ENCODE measurements around the gene PSME2.

PSME2 gene, protein sequence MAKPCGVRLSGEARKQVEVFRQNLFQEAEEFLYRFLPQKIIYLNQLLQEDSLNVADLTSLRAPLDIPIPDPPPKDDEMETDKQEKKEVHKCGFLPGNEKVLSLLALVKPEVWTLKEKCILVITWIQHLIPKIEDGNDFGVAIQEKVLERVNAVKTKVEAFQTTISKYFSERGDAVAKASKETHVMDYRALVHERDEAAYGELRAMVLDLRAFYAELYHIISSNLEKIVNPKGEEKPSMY

DNA sequence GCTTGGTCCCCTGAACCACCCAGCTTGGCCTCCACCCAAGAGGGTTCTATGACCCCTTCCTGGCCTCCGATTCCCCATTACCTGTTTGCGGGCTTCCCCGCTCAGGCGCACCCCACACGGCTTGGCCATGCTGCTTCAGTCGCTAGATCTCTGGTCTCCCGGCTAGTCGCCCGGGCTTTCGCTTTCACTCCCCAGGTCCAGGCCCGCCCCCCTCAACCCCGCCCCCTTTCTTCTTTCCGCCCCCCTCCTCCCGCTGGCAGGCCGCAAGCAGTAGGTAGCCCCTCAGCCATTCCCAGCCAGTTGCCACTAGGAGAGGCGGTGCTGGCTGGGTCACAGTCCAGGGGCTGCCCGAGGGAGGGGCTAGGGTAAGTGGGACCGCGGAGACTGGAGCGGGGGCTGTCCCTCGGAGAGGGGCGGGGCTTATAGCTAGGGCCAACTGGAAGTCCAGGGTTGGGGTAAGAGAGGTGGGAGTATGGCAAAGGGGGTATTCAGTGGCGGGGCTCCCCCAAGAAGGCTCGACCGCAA, at the start of gene PSME2:
Gene PSME2 (minus strand): TSS at position 158 of the 525 bp plus-strand sequence. CDS start 29 bp downstream, at position 129.
- peak; percentile 98 for DNase-seq (ENCODE audit: low spot score)

DNA sequence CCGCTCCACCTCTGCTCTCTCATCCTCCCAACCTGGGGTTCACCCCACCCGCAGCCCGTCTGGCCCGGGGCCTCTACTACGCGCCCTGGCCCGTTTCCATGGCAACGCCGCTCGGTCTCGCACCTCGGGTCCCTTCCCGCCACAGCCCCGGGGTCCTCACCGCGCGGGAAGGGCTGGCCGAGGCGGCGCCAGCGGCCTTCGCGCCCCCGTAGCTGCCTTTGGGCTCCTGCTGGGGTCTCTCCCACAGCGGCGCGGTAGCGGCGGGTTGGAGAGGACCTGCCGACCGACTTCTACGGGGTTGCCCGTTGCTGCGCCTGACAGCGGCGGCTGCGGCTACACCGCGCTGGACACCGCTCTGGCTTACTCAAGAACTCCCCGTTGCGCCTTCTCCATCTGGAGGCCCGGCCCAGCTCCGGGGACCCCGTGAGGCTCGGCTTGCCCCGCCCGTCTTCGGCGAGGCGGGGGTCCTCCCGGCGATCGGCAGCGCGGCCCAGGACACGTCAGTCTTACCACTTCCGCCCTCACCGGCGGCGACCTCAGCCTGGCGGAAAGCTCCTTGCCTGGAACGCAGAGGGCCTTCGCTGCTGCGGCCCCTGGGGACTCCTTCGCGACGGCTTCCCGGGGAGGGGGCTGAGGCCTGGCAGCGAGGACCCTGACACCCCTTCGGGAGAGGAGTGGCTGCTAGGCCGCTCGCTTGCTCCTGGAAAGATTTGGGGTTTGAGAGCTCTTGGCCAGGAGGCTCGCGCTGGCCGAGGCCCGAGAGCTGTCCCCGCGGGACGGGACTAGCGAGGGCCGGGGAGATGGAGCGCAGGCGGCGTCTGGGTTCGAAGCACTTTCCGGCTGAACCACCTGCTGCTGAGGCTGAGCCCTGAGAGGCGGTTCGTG, 49.0 kb upstream of the PSME2 start, which contains the start of gene TM9SF1:
Gene TM9SF1 (minus strand): TSS at position 256 of the 885 bp plus-strand sequence. CDS start 422 bp downstream, outside the sequence.
- peak; percentile 90 for DNase-seq (ENCODE audit: low spot score)

DNA sequence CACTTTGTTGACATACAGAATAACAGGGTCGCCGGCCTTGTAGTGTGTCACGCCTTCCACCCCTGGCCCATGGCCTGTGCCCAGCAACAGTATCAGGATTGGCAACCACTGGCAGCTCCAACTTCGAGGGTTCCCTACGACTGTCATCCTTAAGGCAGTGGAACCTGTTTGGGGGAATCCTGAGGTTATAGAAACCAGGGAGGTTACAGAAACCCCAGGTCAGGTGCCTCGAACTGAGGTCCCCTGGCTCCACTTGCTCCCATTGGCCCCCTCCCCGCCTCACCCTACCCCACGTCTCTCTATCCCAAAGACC, 48.4 kb upstream of the PSME2 start:
- DNase-seq (ENCODE audit: low spot score), result no peak

DNA sequence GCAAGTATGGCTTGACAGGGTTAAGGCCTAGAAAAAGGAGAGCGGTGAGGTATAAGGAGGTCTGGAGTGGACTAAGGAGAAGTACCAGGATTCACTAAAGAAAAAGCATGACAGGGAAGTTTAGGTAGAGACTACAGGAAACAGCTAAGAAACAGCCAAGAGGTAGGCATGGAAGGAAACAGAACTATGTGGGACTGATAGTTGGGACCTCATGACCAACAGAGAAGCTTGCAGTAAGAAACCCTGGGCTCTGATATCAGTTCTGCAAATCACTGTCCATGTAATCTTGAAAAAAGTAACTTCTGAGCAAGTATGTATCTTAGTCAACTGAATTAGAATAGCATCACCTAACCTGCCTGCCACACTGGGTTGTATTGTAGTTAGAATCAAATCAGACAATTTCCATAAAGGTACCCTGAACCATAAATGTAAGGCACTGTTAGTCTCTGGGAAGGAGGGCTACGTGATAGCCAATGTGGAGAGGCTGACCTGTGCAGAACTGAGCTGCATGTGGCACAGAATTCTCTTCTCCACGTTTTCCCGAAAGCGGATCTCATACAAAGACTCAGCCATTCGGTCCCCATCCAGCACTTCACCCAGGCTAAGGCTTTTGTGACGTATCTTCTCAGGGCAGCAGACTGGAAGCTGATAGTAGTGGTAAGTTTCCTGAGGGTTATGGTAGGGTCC, 47.9 kb upstream of the PSME2 start:
- no peak for DNase-seq (ENCODE audit: low spot score)

DNA sequence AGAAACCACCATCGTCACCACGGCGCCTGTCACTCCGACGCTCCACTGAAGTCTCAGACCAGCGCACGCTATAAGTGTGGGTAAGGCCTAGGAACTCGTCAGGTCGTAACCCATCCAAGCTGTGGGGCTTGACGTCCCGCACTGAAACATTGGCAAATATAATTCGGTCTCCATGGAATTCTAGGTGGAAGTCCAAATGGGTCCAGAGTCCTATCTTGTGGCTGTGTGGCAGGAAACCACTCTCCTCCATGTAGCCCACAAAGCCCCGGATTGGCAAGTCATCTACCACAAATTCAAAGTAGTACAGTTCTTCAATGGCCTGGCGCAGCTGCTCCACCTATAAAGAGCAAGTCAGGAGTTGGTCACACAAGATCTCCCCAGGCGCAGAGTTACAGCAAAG, 46.5 kb upstream of the PSME2 start:
- DNase-seq (ENCODE audit: low spot score), result no peak

DNA sequence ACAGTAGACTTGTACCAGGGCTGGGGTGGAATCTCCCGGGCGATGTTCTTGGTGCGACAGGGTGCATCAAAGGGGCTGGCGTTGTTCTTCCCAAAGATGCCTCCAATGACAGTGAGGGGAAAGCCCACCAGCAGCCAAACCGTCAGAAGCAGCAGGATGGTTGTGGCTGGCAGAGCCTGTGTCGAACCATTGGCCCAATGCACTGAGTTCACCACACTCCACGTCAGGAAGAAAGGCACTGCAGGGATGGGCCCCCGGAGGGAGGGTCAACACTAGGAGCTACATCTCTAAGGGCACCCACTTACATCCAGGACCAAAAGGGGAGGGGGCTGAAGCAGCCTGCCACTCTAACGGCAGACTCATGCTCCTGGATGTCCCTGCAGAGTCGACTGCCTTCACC, 44.0 kb upstream of the PSME2 start:
- DNase-seq (ENCODE audit: low spot score), result no peak

DNA sequence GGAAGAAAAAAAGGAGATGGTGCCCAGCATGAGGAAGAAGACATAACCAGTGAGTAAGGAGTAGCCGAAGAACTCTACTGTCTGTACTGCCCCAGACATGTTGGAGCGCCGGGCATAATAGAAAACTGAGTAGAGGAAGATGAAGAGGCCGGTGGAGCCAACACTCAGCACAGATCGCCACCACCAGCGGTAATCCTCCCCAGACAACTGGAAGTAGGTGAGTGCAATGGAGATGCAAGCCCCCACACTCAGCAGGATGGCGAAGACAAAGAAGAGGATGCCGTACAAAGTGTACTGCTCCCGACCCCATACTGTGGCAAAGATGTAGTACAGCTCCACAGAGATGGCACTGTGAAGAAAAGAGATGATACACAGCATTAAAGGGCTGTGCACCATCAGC, 43.0 kb upstream of the PSME2 start:
- DNase-seq (ENCODE audit: low spot score), result no peak

DNA sequence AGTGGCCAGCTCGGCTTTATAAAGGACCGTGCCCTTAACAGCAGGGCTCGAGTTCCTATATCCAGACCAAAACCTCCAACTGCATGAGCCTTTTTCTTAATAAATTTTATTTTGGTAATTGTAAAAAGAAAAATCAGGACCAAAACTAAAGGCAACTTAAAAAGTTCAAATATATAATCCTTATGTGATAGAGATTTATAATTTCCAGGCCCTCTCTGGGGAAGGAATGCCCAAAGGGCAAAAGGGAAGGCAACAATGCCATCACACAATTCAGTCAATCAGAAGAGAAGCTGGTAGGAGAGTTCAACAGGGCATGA, 42.6 kb upstream of the PSME2 start:
- DNase-seq (ENCODE audit: low spot score), result no peak

DNA sequence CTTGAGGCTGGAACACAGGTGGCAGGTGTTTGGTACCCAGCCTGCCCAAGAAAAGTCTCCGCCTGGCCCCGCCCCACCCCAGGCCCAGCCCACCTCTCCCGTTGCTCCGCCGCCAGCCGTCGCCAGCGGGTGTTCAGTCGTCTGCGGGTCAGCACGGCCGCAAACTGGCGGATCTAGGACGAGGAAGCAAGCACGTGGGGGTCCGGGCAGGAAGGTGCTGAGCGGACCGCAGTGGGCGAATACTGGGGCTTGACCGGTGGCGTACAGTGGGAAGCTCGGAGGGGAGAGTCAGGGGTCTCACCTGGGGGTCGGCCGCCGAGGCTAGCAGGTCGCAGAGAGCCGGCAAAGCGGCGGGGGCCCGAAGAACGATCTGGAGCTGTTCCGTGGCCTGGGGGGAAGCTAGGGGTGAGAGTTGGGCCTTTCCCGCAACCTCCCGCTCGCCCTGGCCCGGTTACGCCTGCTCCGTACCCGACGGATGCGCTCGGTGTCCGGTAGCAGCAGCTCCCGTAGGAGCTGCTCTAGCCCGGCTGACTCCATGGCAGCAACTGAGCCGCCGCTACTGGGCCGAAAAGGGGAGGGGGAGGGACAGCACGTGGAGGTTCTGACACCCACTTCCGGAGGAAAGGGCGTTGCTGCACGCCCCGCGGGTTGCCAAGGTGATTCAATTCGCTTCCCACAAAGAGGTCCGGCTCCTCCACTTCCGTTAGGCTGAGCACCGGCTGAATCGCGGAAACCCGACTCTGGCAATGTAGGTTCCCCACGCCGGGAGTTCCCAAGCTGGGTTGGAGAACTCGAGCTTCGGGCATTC, 42.0 kb upstream of the PSME2 start, which contains the start of gene IPO4:
Gene IPO4 (minus strand): TSS at position 566 of the 808 bp plus-strand sequence. CDS start 29 bp downstream, at position 537.
- peak; percentile 100 for DNase-seq (ENCODE audit: low spot score)

DNA sequence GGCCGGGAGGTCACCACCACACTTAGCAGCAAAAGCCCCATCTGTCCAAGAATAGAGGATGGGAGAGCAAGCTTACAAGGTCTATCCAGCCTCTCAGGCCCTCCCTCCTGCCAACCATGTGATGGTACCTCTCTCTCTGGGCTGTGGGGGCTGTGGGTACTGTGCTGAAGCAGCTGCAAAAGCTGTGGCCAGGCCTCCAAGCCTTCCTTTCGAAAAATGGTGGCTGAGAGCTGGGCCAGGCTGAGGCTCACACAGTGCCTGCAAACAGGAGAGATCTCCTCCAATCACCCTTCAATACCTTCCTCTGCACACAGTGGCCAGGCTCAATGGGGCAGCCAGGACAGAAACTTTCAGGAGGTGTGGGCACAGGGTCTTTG, 41.1 kb upstream of the PSME2 start:
- no peak for DNase-seq (ENCODE audit: low spot score)

DNA sequence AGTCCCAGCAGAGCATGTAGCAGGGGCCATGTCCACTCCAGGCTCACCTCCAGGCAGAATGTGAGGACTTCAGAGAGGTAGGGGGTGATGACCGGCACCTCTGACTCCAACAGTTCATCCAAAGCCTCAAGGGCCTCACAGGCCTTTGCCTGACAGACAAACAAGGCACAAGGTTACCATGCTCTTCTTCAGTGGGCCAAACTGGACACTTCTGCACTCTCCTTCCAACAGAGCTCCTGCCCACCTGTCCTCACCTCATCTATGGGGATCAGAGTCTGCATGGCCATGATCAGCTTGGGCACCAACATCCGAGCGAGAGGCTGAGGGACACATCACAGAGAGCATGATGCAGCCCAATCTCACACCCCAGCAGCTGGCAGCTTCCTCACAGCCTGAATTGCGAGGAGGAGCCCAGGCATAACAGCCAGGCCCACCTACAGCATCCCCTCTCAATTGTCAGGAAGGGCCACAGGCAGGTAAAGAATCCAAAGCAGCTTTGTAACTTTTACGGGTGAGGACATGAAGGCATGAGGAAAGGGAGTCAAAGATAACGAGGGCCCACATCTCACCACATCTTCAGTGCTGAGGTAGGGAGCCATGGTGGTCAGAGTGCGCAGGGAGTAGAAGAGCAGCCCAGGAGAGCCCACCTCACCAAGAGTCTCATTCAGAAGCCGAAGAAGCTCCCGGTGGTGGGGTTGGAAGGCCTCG, 40.6 kb upstream of the PSME2 start:
- no peak for DNase-seq (ENCODE audit: low spot score)

DNA sequence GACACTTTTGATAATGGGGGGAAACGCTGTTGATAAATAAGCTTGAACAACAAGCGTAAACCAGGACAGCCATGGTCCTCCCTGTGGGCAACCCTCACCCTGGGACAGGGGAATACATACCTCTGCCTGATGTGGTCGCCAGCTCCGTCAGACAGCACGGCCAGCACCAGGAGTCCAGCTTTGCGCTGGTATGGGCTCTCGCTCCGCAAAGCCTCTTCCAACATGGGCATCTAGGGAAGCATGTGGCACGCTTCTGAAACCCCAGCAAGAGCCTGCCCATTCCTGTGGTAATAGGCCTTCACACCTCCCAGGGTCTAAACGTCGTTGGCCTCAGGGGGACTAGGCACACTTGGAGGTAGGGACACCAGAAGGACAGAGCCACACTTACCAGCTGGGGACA, 39.3 kb upstream of the PSME2 start:
- no peak for DNase-seq (ENCODE audit: low spot score)

DNA sequence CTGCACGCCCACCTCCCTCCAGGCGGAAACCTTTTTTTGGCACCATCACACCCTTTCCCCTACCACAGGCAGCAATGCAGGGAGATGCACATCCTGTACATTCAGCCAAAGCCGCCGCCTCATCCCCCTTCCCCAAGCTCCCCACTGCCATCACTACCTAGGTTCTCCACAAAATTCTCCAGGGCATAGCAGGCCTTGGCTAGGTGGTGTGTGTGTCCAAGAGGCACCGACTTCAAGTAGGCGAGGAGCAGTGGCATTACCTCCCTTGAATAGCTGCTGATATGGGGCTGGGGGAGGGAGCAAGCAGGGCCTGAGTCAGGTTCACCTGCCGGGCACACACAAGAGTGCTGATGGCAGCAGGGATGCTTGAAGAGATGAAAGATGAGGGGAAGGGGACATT, 38.6 kb upstream of the PSME2 start:
- DNase-seq (ENCODE audit: low spot score), result no peak

DNA sequence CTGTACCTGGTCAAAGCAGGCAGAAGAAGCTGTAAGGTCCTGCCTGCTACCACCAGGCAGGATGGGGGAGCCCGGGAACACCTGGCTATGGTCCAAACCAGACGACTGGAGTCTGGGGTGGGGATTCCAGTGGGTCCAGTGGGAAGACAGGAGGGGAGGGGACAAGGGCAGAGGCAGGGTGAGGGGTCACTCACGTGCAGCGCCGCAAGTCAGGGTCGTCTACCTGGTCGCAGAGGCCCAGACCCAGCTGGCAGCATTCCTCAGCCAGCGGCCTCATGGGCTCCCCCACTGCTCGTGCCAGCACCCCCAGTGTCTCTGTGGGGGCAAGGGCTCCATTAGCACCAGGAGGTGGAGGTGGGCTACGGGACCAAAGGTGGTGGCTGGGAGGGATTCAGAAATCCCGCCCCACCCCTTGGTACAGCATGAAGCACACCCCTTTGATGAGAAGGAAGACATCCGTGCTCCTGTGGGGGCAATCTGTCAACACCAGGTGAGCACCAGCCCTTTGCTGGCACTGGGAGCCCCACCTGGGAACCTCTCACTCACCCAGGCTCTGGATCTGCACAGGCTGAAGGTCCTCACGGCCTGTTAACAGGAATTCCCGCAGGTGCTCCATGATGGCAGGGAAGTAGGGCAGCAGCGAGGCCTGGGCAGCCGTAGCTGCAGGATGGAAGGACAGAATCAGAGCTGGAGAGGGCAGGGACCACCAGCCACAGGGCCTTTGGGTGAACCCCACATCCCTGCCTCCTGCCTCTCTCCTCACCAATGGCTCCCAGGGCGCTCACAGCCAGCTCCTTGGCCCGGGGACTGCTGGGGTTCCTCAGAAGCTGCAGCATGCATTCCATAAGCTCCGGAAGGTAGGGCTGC, 37.9 kb upstream of the PSME2 start:
- DNase-seq (ENCODE audit: low spot score), result no peak

DNA sequence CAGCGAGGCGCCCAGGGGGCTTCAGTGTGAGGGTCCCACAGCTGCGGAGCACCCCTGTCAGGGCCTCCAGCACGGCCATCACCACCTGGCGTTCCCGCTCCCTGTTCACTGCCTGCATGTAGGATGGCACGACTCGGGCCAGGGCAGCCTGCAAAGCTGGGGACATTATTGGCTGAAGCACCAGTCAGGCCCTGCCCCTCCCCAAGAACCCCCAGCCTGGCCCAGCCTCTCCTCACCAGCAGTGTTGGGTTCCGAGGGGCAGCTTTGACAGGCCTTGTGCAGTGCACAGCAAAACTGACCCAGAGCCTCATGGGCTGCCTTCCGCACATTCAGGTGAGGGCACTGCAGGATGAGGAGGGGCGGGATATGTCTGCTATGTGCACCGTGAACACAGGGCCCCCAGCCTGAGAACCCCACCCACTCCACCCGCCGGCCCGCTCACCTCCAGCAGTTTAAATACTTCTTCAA, 36.6 kb upstream of the PSME2 start:
- no peak for DNase-seq (ENCODE audit: low spot score)

DNA sequence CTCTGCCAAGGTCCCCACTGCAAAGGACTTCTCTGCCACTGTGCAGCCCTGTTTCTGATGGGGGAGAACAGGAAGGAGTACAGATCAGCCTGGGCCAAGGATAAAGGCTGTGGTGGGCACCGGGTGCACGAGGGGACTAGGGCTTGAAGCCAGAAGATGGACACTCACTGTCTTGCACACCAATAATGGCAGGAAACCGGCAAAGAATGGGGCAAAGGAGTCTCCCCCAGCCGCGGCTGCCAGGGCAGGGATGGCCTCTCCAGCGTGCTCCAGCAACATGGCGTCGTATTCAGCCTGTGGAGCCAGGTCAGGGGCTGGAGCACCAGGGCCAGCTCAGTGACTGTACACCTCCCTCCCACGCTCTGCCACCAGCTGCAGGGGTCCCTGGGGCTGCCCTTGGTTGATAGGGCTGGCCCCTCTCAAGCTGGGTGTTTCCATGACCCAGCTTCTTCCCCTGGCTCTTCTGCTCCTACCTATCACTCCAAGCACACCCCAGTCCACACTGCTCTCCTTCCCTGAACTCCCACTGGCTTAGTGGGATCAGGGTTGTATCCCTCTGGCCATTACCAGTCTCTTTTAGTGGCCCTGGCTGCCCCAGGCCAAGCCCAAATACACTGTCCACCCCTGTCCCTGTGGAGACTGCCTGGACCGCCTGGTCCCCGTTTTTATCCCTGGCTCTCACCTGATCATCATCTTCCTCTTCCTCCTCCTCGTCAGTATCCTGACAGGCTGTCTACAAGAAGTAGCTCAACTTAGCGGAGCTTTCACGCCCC, 35.9 kb upstream of the PSME2 start:
- no peak for DNase-seq (ENCODE audit: low spot score)

DNA sequence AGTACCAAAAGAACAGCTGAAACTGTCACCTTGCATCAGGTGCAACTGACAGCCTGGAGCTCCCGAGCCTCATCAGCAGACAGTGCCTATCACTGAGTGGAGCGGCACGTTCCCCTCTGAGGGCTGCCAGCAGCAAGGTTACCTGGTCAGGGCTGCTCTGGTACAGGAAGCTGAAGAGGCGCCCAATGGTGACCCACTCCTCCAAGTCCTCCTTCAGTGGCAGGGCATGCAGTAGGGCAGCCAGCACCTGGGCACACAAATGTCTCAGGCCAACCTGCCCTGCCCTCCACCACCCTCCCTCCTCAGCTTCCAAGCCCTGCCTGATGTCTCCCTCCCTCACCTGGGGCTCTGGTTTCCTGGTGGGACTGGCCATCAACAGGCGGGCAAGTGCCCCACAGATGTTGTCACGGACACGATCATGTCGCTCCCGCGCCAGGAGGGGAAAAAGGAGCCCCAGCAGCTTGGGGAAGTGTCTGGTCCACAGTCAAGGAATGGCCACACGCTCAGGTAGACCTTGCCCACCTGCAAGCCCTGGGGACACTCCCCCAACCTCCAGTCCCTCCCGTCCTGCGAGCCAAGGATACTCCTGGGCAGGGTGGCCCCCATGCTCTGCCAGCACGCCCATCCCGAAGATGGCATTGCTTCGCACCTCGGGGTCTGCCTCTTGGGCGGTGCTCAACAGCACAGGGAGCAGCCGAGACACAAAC, 35.1 kb upstream of the PSME2 start:
- no peak for DNase-seq (ENCODE audit: low spot score)

DNA sequence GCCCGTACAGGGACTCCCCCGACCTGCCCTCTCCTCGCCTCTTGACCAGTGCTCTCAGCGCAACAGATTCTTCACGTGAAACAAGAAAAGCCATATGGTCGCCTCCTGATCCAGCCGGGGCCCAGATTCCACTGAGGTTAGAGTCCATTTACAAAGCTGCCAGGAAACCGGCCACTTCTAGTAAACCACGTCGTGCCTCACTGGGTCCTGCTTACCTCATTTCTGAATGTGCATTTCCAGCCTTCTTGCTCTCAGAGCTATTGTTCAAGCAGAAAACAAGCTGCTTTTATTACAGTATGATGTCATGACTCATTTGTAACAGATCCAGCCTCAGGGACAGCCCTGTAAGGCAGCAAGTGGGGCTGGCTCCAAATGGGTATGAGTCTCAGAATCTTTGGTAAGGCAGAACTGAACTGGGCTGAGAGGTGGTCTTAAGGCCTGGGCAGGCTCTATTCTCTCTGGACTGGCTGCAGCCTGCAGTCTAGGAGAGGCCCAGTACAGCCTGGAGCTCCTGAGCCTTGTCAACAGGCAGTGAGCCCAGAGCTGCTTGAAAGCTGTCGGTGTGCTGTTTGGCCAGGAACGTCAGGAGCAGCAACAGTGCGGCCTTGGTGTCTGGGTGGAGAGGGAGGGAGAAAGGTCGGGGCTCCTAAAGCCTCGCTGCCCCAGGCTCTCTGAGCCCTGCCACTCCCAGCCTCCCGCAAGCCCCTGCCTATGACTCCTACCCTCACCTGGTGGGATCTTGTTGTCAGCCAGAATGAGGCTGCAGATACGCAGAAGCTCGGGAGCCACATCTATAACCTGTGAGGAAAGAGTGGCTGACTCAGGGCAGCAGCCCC, 33.8 kb upstream of the PSME2 start:
- no peak for DNase-seq (ENCODE audit: low spot score)
